Loucy (cell line): ENCODE results near the gene PRLR.

Source experiments
- H2AFZ ChIP-seq: fragments of 200-600 bp; sonication (generic); 2 replicates; pipeline ENCODE4 v1.6.0; 2016; ENCODE audit warnings: antibody characterized with exemption, mild to moderate bottlenecking, low read length, moderate library complexity
- H3F3A ChIP-seq: fragments of 200-600 bp; 2 replicates; pipeline ENCODE4 v1.6.0; 2016; ENCODE audit warnings: antibody characterized with exemption, low read depth, mild to moderate bottlenecking
- H3K27me3 ChIP-seq: fragments of 200-600 bp; sonication (generic); 2 replicates; pipeline ENCODE4 v1.6.1; 2014; ENCODE audit warnings: low read length, mild to moderate bottlenecking; ENCODE audit not compliant: insufficient read depth, poor library complexity, severe bottlenecking
- H3K36me3 ChIP-seq: fragments of 200-600 bp; sonication (generic); 2 replicates; pipeline ENCODE4 v1.6.1; 2016; ENCODE audit warnings: low read length; ENCODE audit not compliant: insufficient read depth
- H3K4me1 ChIP-seq: fragments of 200-600 bp; sonication (generic); 2 replicates; pipeline ENCODE4 v1.5.1; 2014; ENCODE audit warnings: low read length, mild to moderate bottlenecking; ENCODE audit not compliant: insufficient read depth, poor library complexity, severe bottlenecking
- H3K4me2 ChIP-seq: fragments of 200-600 bp; sonication (generic); 2 replicates; pipeline ENCODE4 v1.6.0; 2014; ENCODE audit warnings: antibody characterized with exemption, low read length, low read depth, mild to moderate bottlenecking; ENCODE audit not compliant: poor library complexity, severe bottlenecking
- H3K4me3 ChIP-seq: fragments of 200-600 bp; sonication (generic); 2 replicates; pipeline ENCODE4 v1.5.1; 2014; ENCODE audit warnings: low read length, mild to moderate bottlenecking, mixed read lengths; ENCODE audit not compliant: poor library complexity, severe bottlenecking
- H3K79me2 ChIP-seq: fragments of 200-600 bp; sonication (generic); 2 replicates; pipeline ENCODE4 v1.6.1; 2014; ENCODE audit warnings: low read length; ENCODE audit not compliant: insufficient read depth
- H3K9ac ChIP-seq: fragments of 200-600 bp; sonication (generic); 2 replicates; pipeline ENCODE4 v1.6.0; 2014; ENCODE audit warnings: mild to moderate bottlenecking, low read depth, low read length, moderate library complexity; ENCODE audit not compliant: poor library complexity, severe bottlenecking
- H3K9me2 ChIP-seq: fragments of 200-600 bp; sonication (generic); replicated peaks from 2 replicates; pipeline ENCODE4 v1.6.1; 2016; ENCODE audit warnings: low read depth, low read length, mixed read lengths
- H3K9me3 ChIP-seq: fragments of 200-600 bp; sonication (generic); 2 replicates; pipeline ENCODE4 v1.6.1; 2014; ENCODE audit warnings: mild to moderate bottlenecking, antibody characterized with exemption, low read length, low read depth; ENCODE audit not compliant: insufficient read depth
- H4K20me1 ChIP-seq: fragments of 200-600 bp; sonication (generic); 2 replicates; pipeline ENCODE4 v1.6.0; 2014; ENCODE audit warnings: antibody characterized with exemption, low read length, mild to moderate bottlenecking; ENCODE audit not compliant: insufficient read depth, poor library complexity, severe bottlenecking
- EZH2phosphoT487 ChIP-seq: fragments of 200-600 bp; IDR thresholded peaks from 2 replicates; pipeline ENCODE4 v1.6.1; 2018; ENCODE audit warnings: antibody characterized with exemption, mild to moderate bottlenecking, moderate library complexity, borderline replicate concordance
- TF ChIP-seq, protein P1 (sequence below): fragments of 200-600 bp; sonication (generic); conservative IDR thresholded peaks from 2 replicates; pipeline ENCODE4 v1.5.1; 2014; ENCODE audit warnings: mild to moderate bottlenecking, antibody characterized with exemption, low read length

The PRLR gene

DNA sequence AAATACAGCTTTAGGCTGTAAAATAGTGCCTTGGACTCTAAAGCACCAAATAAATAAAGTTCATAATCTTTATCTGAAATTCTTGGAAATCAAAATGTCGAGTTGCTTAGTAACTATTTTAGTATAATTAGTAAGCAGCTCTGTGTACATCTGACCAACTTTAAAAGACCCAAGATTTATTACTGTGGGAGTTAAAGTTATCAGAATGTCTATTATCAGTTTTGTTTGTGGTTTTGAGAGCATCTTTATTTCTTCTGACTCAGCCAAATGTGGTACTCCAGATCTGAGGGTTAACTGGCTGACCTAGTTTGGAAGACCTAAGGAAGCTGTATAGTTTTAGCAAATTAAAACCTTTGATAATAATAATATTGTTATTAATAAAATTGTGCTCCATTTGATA is 81.2 kb downstream of the PRLR start:
- TF ChIP-seq, protein P1, sequence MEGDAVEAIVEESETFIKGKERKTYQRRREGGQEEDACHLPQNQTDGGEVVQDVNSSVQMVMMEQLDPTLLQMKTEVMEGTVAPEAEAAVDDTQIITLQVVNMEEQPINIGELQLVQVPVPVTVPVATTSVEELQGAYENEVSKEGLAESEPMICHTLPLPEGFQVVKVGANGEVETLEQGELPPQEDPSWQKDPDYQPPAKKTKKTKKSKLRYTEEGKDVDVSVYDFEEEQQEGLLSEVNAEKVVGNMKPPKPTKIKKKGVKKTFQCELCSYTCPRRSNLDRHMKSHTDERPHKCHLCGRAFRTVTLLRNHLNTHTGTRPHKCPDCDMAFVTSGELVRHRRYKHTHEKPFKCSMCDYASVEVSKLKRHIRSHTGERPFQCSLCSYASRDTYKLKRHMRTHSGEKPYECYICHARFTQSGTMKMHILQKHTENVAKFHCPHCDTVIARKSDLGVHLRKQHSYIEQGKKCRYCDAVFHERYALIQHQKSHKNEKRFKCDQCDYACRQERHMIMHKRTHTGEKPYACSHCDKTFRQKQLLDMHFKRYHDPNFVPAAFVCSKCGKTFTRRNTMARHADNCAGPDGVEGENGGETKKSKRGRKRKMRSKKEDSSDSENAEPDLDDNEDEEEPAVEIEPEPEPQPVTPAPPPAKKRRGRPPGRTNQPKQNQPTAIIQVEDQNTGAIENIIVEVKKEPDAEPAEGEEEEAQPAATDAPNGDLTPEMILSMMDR, result no peak
- no peak for TF ChIP-seq EZH2phosphoT487

DNA sequence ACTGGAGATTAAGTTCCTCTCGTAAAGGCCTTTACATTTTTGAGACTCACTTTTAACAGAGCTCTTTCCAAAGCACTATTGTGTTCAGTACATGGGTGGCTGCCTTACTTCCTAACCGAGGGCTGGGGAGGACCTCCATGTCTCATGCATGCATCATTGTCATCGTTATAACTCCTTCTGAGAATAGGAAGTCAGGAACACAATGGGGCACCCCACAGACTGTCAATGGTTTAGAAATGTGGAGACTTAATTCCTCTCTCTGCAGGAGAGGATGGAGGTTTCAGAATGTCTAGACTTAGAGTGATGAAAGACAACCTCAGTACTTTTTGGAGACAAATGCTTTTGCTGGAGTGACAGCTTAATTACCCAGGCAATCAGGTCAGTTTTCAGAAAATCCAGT is 83.9 kb downstream of the PRLR start:
- Histone ChIP-seq H3K4me3 (no peak overlapping the region), H3K9ac (no peak overlapping the region), H3K4me1 (peaks cover 4% of the 10 kb centered on the region), H3F3A (no peaks in the 10 kb centered on the region), H3K4me2 (no peak overlapping the region), H3K9me3 (no peaks in the 10 kb centered on the region), H3K27me3 (no peaks in the 10 kb centered on the region), H3K36me3 (no peaks in the 10 kb centered on the region), H2AFZ (no peak overlapping the region), H3K9me2 (no peaks in the 10 kb centered on the region), H4K20me1 (no peaks in the 10 kb centered on the region), H3K79me2 (no peaks in the 10 kb centered on the region)
- TF ChIP-seq EZH2phosphoT487, result no peak
- TF ChIP-seq, protein P1, result no peak

More for the DNA sequence above, 81.2 kb downstream of the PRLR start:
- H3K4me2 ChIP-seq, result no peak overlapping the region
- H2AFZ ChIP-seq, result no peak overlapping the region
- H3K9me2 ChIP-seq, result no peaks in the 10 kb centered on the region
- no peaks in the 10 kb centered on the region for H3K36me3 ChIP-seq
- no peaks in the 10 kb centered on the region for H4K20me1 ChIP-seq
- peaks cover 11% of the 10 kb centered on the region for H3K4me1 ChIP-seq
- no peaks in the 10 kb centered on the region for H3K79me2 ChIP-seq
- H3K4me3 ChIP-seq, result no peak overlapping the region
- no peaks in the 10 kb centered on the region for H3K9me3 ChIP-seq
- no peaks in the 10 kb centered on the region for H3K27me3 ChIP-seq
- H3K9ac ChIP-seq, result no peak overlapping the region
- no peaks in the 10 kb centered on the region for H3F3A ChIP-seq

DNA sequence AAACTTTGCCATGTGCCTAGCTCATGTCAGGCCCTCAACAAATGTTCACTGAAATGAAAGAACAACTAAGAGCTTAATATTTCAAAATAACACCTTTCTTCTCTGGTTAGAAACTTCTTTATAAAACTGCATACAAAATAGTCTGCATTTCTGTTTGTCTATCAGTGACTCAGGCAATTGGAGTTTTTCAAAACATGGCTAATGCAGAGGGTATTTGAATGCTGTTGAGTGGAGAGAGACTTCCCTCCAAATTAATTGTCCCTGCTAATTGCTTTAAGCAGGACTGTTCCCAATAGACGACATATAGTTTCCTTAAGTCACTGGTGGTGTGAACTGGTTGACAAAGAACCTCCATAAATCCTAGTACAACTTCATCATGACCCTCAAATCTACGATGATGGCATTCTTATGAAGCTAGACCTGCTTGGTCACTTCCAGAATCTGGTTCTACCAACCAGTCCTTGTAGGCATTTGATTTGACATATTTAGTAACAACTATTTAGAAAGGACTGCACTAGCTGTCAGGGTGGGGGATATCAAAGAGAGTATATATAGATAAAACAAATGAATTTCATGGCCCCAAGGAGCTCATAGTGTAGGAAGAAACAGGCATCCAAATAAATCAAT is 84.5 kb downstream of the PRLR start:
- no peaks in the 10 kb centered on the region for H4K20me1 ChIP-seq
- H3K9me3 ChIP-seq, result no peaks in the 10 kb centered on the region
- no peaks in the 10 kb centered on the region for H3K79me2 ChIP-seq
- no peak overlapping the region for H3K4me3 ChIP-seq
- peaks cover 4% of the 10 kb centered on the region for H3K4me1 ChIP-seq
- TF ChIP-seq EZH2phosphoT487, result no peak
- TF ChIP-seq, protein P1, result no peak
- no peak overlapping the region for H3K4me2 ChIP-seq
- H2AFZ ChIP-seq, result no peak overlapping the region
- no peaks in the 10 kb centered on the region for H3F3A ChIP-seq
- no peaks in the 10 kb centered on the region for H3K36me3 ChIP-seq
- no peak overlapping the region for H3K9ac ChIP-seq
- no peaks in the 10 kb centered on the region for H3K9me2 ChIP-seq
- H3K27me3 ChIP-seq, result no peaks in the 10 kb centered on the region
